Astrocyte of the spinal cord (primary cell): Measurements from ENCODE around the gene BCKDHB.

Source experiments
- DNase-seq: peaks from one replicate; pipeline ENCODE4 v3.0.0; 2011; ENCODE audit warnings: low read depth, low spot score
- H3K4me3 ChIP-seq: 2 replicates; pipeline ENCODE4 v1.5.1; 2011; ENCODE audit warnings: low read depth, mild to moderate bottlenecking, low read length, moderate library complexity
- CTCF ChIP-seq: IDR thresholded peaks from 2 replicates; pipeline ENCODE4 v1.5.1; 2012; ENCODE audit warnings: low read depth, mild to moderate bottlenecking, low read length, inconsistent platforms
- in situ Hi-C: cut with HindIII; loops from 2 replicates; pipeline ENCODE4 v1.10.0; 2017; ENCODE audit warnings: low sequenced_read_pairs

The BCKDHB gene

GRCh38 chr6:80226151-80226550, 119.7 kb downstream of the BCKDHB start:
- TF ChIP-seq CTCF = no peak
- in situ Hi-C loops = no loop called here
- no peak overlapping the region for H3K4me3 ChIP-seq
- DNase-seq = no peak

GRCh38 chr6:80226699-80227098, 120.2 kb downstream of the BCKDHB start:
- H3K4me3 ChIP-seq = no peak overlapping the region
- no peak for DNase-seq
- in situ Hi-C loops = no loop called here
- no peak for TF ChIP-seq CTCF

GRCh38 chr6:80227545-80228105, 121.2 kb downstream of the BCKDHB start:
- in situ Hi-C loops = no loop called here
- H3K4me3 ChIP-seq = no peak overlapping the region
- TF ChIP-seq CTCF = no peak
- no peak for DNase-seq

GRCh38 chr6:80233262-80233661, 126.8 kb downstream of the BCKDHB start:
- H3K4me3 ChIP-seq = no peak overlapping the region
- no peak for TF ChIP-seq CTCF
- in situ Hi-C loops = no loop called here
- DNase-seq = no peak

GRCh38 chr6:80233958-80234357, 127.5 kb downstream of the BCKDHB start:
- in situ Hi-C loops = no loop called here
- TF ChIP-seq CTCF = no peak
- DNase-seq = no peak
- no peak overlapping the region for H3K4me3 ChIP-seq

- TF ChIP-seq CTCF = no peak
- no peak for DNase-seq
- H3K4me3 ChIP-seq = no peak overlapping the region
- in situ Hi-C loops = no loop called here
These were observed 127.9 kb downstream of the BCKDHB start for GRCh38 chr6:80234401-80234800.

GRCh38 chr6:80234908-80235307, 128.4 kb downstream of the BCKDHB start:
- in situ Hi-C loops = no loop called here
- H3K4me3 ChIP-seq = no peak overlapping the region
- no peak for TF ChIP-seq CTCF
- no peak for DNase-seq
